ENCODE results near the gene SMG6. TPM values are rescaled to one million over a fixed set of nuclear protein-coding genes. Genes with fewer than 3 reads are reported as not detected.
A peak's percentile ranks its signal among the peaks of the same experiment; 100 is the strongest.

The SMG6 gene
- total and polyA plus RNA-seq, 2 donors (not counting 3 experiments of a cell fraction or from before 2014, with no cell fraction given) = 40.1 to 42.2 TPM

- H3K4me3 ChIP-seq (replicated peaks in 1 of 3; ENCODE audit: insufficient read depth in 1 of 3, low read depth in 1 of 3, low read length in 3 of 3) = no peak overlapping the region
- ChIA-PET CTCF (interaction anchor here (0.6 to 17.2 kb wide), 17 partner anchors 9 to 176 kb away, joined by 3 to 455 read pairs (median 5); partner anchors contain the start of gene HIC1), POLR2A (interaction anchor here (1.1 to 1.8 kb wide), 2 partner anchors 10 to 106 kb away, joined by 3 to 4 read pairs; no protein-coding TSS in a partner anchor)
- intact Hi-C loops (cut with micrococcal nuclease) (loop anchor here (1.0 kb wide), 1 partner anchor 104 kb away; no protein-coding TSS in a partner anchor), dilution Hi-C loops (cut with MboI; ENCODE audit: extremely low pct_ligation_motif_present, low sequenced_read_pairs) (no loop called here)
- peak overlapping the region; percentile 30 for H3K9ac ChIP-seq (replicated peaks; ENCODE audit: extremely low read depth, insufficient read depth, low read length)
- H3K36me3 ChIP-seq (ENCODE audit: control insufficient read depth in 2 of 2, extremely low read depth in 1 of 2, insufficient read depth in 2 of 2, low read length in 2 of 2) = peaks cover 0 to 6% of the 10 kb centered on the region in 2 experiments
- TF ChIP-seq MYC (IDR thresholded peaks at IDR 0.05; ENCODE audit: low read depth, low read length) (peak; percentile 71), EZH2 (IDR thresholded peaks at IDR 0.05; ENCODE audit: borderline replicate concordance, low read depth, low read length, severe bottlenecking) (no peak), GATA2 (IDR thresholded peaks at IDR 0.05; ENCODE audit: insufficient read depth, insufficient read length, low read depth, low read length) (no peak), POLR2AphosphoS5 (IDR thresholded peaks at IDR 0.05; ENCODE audit: insufficient read depth, low read depth, low read length) (peak; percentile 80), MAX (IDR thresholded peaks at IDR 0.05; ENCODE audit: insufficient read depth, insufficient read length) (no peak), FOS (IDR thresholded peaks at IDR 0.05; ENCODE audit: borderline replicate concordance, insufficient read depth, low read length) (peak; percentile 50), CTCF (IDR thresholded peaks at IDR 0.05; ENCODE audit: extremely low read depth in 1 of 2, insufficient read depth in 1 of 2, low read depth in 1 of 2, low read length in 2 of 2) (no peak), JUN (IDR thresholded peaks at IDR 0.05; ENCODE audit: borderline replicate concordance, insufficient read depth, insufficient read length, low read depth) (no peak), POLR2A (IDR thresholded peaks at IDR 0.05; ENCODE audit: low read depth, low read length) (no peak)
- BruUV-seq (replicated peaks) = no TSS peak
- H3K9me3 ChIP-seq (replicated peaks; ENCODE audit: control insufficient read depth, insufficient read depth, low read length) = no peaks in the 10 kb centered on the region
- no peaks in the 10 kb centered on the region for H3K27me3 ChIP-seq (ENCODE audit: control insufficient read depth in 2 of 2, insufficient read depth in 2 of 2, low read length in 2 of 2)
- H3K4me1 ChIP-seq (ENCODE audit: control insufficient read depth, extremely low read depth, insufficient read depth, low read length) = peaks cover 70% of the 10 kb centered on the region
- H3K79me2 ChIP-seq (ENCODE audit: control insufficient read depth, insufficient read depth, low read length) = peaks cover 5% of the 10 kb centered on the region
- peak overlapping the region; percentile 78 for H3K27ac ChIP-seq (ENCODE audit: insufficient read depth, low read depth, low read length)
- DNase-seq (ENCODE audit: low read depth, low spot score) (peak; percentile 64), FAIRE-seq (peak; percentile 97)
- H3K9me1 ChIP-seq (replicated peaks; ENCODE audit: control insufficient read depth, extremely low read depth, insufficient read depth, low read length) = no peaks in the 10 kb centered on the region
- no peak overlapping the region for H3K4me2 ChIP-seq (ENCODE audit: insufficient read depth, low read length)
- no peak overlapping the region for H2AFZ ChIP-seq (ENCODE audit: low read depth, low read length)
- H4K20me1 ChIP-seq (replicated peaks; ENCODE audit: control insufficient read depth, extremely low read depth, insufficient read depth, low read length) = no peaks in the 10 kb centered on the region
These were observed 235.0 kb downstream of the SMG6 start for GRCh38 chr17:2068519-2069051.
